Testis (tissue), 2 donors: ENCODE data around the gene FAM120AOS.

Source experiments
- CTCF ChIP-seq, 3 experiments: fragments of 450-650 bp in 2 of 3; fragments of 200-600 bp in 1 of 3; sonication (generic) in 1 of 3; IDR thresholded peaks; one replicate each; pipeline ENCODE4 v1.5.1; 2016 to 2019; ENCODE audit warnings: antibody characterized with exemption in 3 of 3, mild to moderate bottlenecking in 2 of 3, moderate library complexity in 1 of 3
- POLR2A ChIP-seq: fragments of 450-650 bp; IDR thresholded peaks from one replicate; pipeline ENCODE4 v1.6.1; 2017; ENCODE audit warnings: antibody characterized with exemption, mild to moderate bottlenecking, moderate library complexity

- TF ChIP-seq CTCF (IDR thresholded peaks at IDR 0.05) (no peak), POLR2A (no peak)
Measured at GRCh38 chr9:93460689-93461413, 7.5 kb upstream of the FAM120AOS start.
